ENCODE data around the gene PPM1G.

DNA sequence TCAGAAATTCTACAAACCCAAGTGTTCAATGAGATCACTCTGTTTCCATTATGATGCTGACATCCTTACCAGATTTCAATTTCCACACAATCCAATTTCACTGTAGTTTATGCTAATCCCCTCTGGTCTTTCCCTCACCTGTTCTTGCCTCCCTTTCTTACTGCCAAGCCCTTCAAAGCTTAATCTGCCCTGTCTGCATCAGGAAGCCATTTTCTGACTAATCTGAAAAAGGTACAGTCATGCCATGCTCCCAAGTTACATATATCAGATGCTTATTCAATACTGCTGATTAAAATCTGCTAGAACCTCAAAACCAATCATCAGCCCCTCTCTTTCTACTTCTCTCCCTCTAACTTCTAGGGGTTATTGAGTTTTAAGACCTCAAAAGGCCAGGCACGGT is 41.7 kb upstream of the PPM1G start:
- no peak for TF ChIP-seq RXRA (IDR thresholded peaks at IDR 0.05; ENCODE audit: borderline replicate concordance, low read depth)
- no peak for TF ChIP-seq USF2 (IDR thresholded peaks at IDR 0.05; ENCODE audit: borderline replicate concordance, low read depth, low read length)
- TF ChIP-seq CTCF (IDR thresholded peaks at IDR 0.05): no peak
- no peak for TF ChIP-seq NFIC (IDR thresholded peaks at IDR 0.05; ENCODE audit: borderline replicate concordance)
- TF ChIP-seq GABPA (IDR thresholded peaks at IDR 0.05; ENCODE audit: low read depth): no peak
- TF ChIP-seq TEAD4 (IDR thresholded peaks at IDR 0.05; ENCODE audit: borderline replicate concordance, insufficient read depth): no peak
- TF ChIP-seq REST (IDR thresholded peaks at IDR 0.05; ENCODE audit: low read depth, low read length): no peak
- TF ChIP-seq RFX5 (IDR thresholded peaks at IDR 0.05; ENCODE audit: low read length): no peak
- TF ChIP-seq JUND (IDR thresholded peaks at IDR 0.05): no peak
- TF ChIP-seq EP300 (IDR thresholded peaks at IDR 0.05; ENCODE audit: borderline replicate concordance in 1 of 2, low read depth in 1 of 2, low read length in 1 of 2): no peak
- TF ChIP-seq FOXJ3 (CRISPR knock-in tag; IDR thresholded peaks at IDR 0.05): no peak
- TF ChIP-seq, protein P1, sequence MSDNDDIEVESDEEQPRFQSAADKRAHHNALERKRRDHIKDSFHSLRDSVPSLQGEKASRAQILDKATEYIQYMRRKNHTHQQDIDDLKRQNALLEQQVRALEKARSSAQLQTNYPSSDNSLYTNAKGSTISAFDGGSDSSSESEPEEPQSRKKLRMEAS (IDR thresholded peaks at IDR 0.05; ENCODE audit: low read depth): no peak
